HCT116 (cell line): ENCODE measurements around the gene PDGFD. TPM values are rescaled to one million over a fixed set of nuclear protein-coding genes. Genes with fewer than 3 reads are reported as not detected.

Experiments
- ATAC-seq: fragments of 200-7000 bp; cut with Tn5 transposase; 2 replicates; pipeline ENCODE4 v1.9.1; 2020; ENCODE audit warnings: mild to moderate bottlenecking, moderate library complexity
- BruUV-seq: library from RNA; stranded (reverse); fragments of 400-500 nt; replicated peaks from 2 replicates; lab custom pipeline; 2021; lab: Mats Ljungman, UMichigan
- CTCF ChIA-PET: fragments of 300-600 bp; sonication (Branson Sonifier 250); formaldehyde crosslinking; loops from one replicate; lab custom pipeline; 2021; ENCODE audit warnings: antibody characterized with exemption; lab: Charles Lee
- POLR2A ChIA-PET: fragments of 300-600, 350-600 bp; sonication (Branson Sonifier 250); formaldehyde crosslinking; loops from one replicate; lab custom pipeline; 2021; ENCODE audit warnings: antibody characterized with exemption; lab: Charles Lee
- RAD21 ChIA-PET, 2 experiments: fragments of 300-600 bp; sonication (Branson Sonifier 250); formaldehyde crosslinking; loops; one replicate each; lab custom pipeline; 2023; ENCODE audit warnings: low total read pairs in 2 of 2; ENCODE audit not compliant: uncharacterized antibody in 2 of 2, unreplicated experiment in 2 of 2, low non-redundant PET in 1 of 2; lab: Charles Lee
- DNase-seq: peaks from one replicate; pipeline ENCODE4 v3.0.0-alpha.2; 2010; ENCODE audit warnings: low read depth, low spot score
- H2AFZ ChIP-seq: fragments of 200-600 bp; shearing (Covaris generic), sonication (generic); 2 replicates; pipeline ENCODE4 v1.6.1; 2017; ENCODE audit warnings: low read depth, mixed run types, mixed read lengths, antibody characterized with exemption, low read length; ENCODE audit not compliant: poor library complexity, severe bottlenecking
- H3K27ac ChIP-seq: 2 replicates; pipeline ENCODE4 v1.5.1; 2012; ENCODE audit warnings: low read depth, low read length
- H3K27me3 ChIP-seq: fragments of 200-600 bp; sonication (generic); 2 replicates; pipeline ENCODE4 v1.6.1; 2016; ENCODE audit warnings: mixed run types, low read length, mixed read lengths; ENCODE audit not compliant: insufficient read depth
- H3K36me3 ChIP-seq, 2 experiments: fragments of 200-500 bp in 1 of 2; fragments of 200-600 bp in 1 of 2; sonication (Bioruptor generic) in 1 of 2; sonication (generic) in 1 of 2; 2 replicates each; pipeline versions ENCODE4 v1.5.1 to v1.6.1; 2014 to 2016; ENCODE audit warnings: low read length in 2 of 2, inconsistent platforms in 1 of 2, mixed read lengths in 1 of 2, mixed run types in 1 of 2; ENCODE audit not compliant: insufficient read depth in 2 of 2, control insufficient read depth in 1 of 2
- H3K4me1 ChIP-seq, 2 experiments: fragments of 200-600 bp in 1 of 2; sonication (generic) in 1 of 2; 2 replicates each; pipeline versions ENCODE4 v1.5.1 to v1.6.1; 2012 to 2017; ENCODE audit warnings: low read length in 2 of 2, inconsistent platforms in 1 of 2, mild to moderate bottlenecking in 1 of 2, mixed read lengths in 1 of 2, mixed run types in 1 of 2, moderate library complexity in 1 of 2; ENCODE audit not compliant: insufficient read depth in 2 of 2, control insufficient read depth in 1 of 2
- H3K4me2 ChIP-seq: fragments of 200-600 bp; sonication (generic); 2 replicates; pipeline ENCODE4 v1.6.1; 2017; ENCODE audit warnings: mixed run types, low read length, mixed read lengths
- H3K4me3 ChIP-seq, 2 experiments: fragments of 200-600 bp in 1 of 2; sonication (generic) in 1 of 2; replicated peaks in 1 of 2; 2 replicates each; pipeline ENCODE4 v1.5.1; 2011 to 2016; ENCODE audit warnings: low read length in 2 of 2, control low read depth in 1 of 2, low read depth in 1 of 2, mild to moderate bottlenecking in 1 of 2, mixed read lengths in 1 of 2, mixed run types in 1 of 2
- H3K79me2 ChIP-seq: fragments of 200-600 bp; sonication (generic); 2 replicates; pipeline ENCODE4 v1.6.1; 2017; ENCODE audit warnings: mild to moderate bottlenecking, mixed run types, low read length, moderate library complexity, mixed read lengths; ENCODE audit not compliant: insufficient read depth
- H3K9ac ChIP-seq: fragments of 200-600 bp; sonication (generic); 2 replicates; pipeline ENCODE4 v1.6.1; 2016; ENCODE audit warnings: low read length, mixed read lengths
- H3K9me2 ChIP-seq: fragments of 200-600 bp; sonication (generic), shearing (Covaris generic); 2 replicates; pipeline ENCODE4 v1.6.1; 2017; ENCODE audit warnings: mixed run types, mild to moderate bottlenecking, moderate library complexity; ENCODE audit not compliant: insufficient read depth
- H3K9me3 ChIP-seq, 2 experiments: fragments of 200-500 bp in 1 of 2; fragments of 200-600 bp in 1 of 2; sonication (Bioruptor generic) in 1 of 2; sonication (generic) in 1 of 2; 2 replicates each; pipeline ENCODE4 v1.6.1; 2014 to 2017; ENCODE audit warnings: low read length in 2 of 2, mixed read lengths in 2 of 2, inconsistent platforms in 1 of 2, low read depth in 1 of 2, mild to moderate bottlenecking in 1 of 2, mixed run types in 1 of 2, moderate library complexity in 1 of 2; ENCODE audit not compliant: control insufficient read depth in 1 of 2, insufficient read depth in 1 of 2
- H4K20me1 ChIP-seq: fragments of 200-600 bp; sonication (generic), shearing (Covaris generic); 2 replicates; pipeline ENCODE4 v1.6.1; 2017; ENCODE audit warnings: mixed run types, mild to moderate bottlenecking, moderate library complexity; ENCODE audit not compliant: insufficient read depth
- CEBPB ChIP-seq: IDR thresholded peaks from 2 replicates; pipeline ENCODE4 v1.6.1; 2012; ENCODE audit warnings: low read depth
- ELF1 ChIP-seq: IDR thresholded peaks from 2 replicates; pipeline ENCODE4 v1.6.1; 2012; ENCODE audit warnings: low read depth, borderline replicate concordance
- EZH2 ChIP-seq: fragments of 200-600 bp; sonication (generic); IDR thresholded peaks from 2 replicates; pipeline ENCODE4 v1.6.1; 2017; ENCODE audit warnings: antibody characterized with exemption, mixed run types
- EZH2phosphoT487 ChIP-seq: fragments of 200-600 bp; IDR thresholded peaks from 2 replicates; pipeline ENCODE4 v1.6.1; 2018; ENCODE audit warnings: antibody characterized with exemption, borderline replicate concordance
- FOSL1 ChIP-seq: IDR thresholded peaks from 2 replicates; pipeline ENCODE4 v1.6.1; 2012; ENCODE audit warnings: low read depth
- JUND ChIP-seq: IDR thresholded peaks from 2 replicates; pipeline ENCODE4 v1.6.1; 2012
- POLR2A ChIP-seq: IDR thresholded peaks from 2 replicates; pipeline ENCODE4 v1.7.0; 2011; ENCODE audit warnings: borderline replicate concordance; ENCODE audit not compliant: insufficient read depth, insufficient read length; ENCODE audit errors: extremely low read depth
- POLR2AphosphoS5 ChIP-seq: IDR thresholded peaks from 2 replicates; pipeline ENCODE4 v1.6.1; 2011; ENCODE audit warnings: mild to moderate bottlenecking, low read depth, low read length, moderate library complexity
- RAD21 ChIP-seq: IDR thresholded peaks from 2 replicates; pipeline ENCODE4 v1.6.1; 2012; ENCODE audit warnings: low read depth, mild to moderate bottlenecking
- SIN3A ChIP-seq: IDR thresholded peaks from 2 replicates; pipeline ENCODE4 v1.6.1; 2012; ENCODE audit warnings: low read depth
- SP1 ChIP-seq: IDR thresholded peaks from 2 replicates; pipeline ENCODE4 v1.6.1; 2012; ENCODE audit warnings: low read depth
- SRF ChIP-seq: IDR thresholded peaks from 2 replicates; pipeline ENCODE4 v1.6.1; 2012; ENCODE audit warnings: low read depth
- TCF7L2 ChIP-seq: IDR thresholded peaks from 2 replicates; pipeline ENCODE4 v1.7.0; 2011; ENCODE audit warnings: borderline replicate concordance, inconsistent platforms; ENCODE audit not compliant: insufficient read depth, insufficient read length; ENCODE audit errors: extremely low read depth
- YY1 ChIP-seq: IDR thresholded peaks from 2 replicates; pipeline ENCODE4 v1.6.1; 2011; ENCODE audit warnings: low read length, low read depth, moderate library complexity, mild to moderate bottlenecking; ENCODE audit not compliant: insufficient replicate concordance; ENCODE audit errors: extremely low read depth
- ZFX ChIP-seq: fragments of 450-650 bp; IDR thresholded peaks from 2 replicates; pipeline ENCODE4 v1.6.1; 2017
- ZNF274 ChIP-seq: fragments of 200-500 bp; sonication (Bioruptor generic); IDR thresholded peaks from 2 replicates; pipeline ENCODE4 v1.6.1; 2014; ENCODE audit warnings: mild to moderate bottlenecking, low read depth, low read length, inconsistent platforms
- intact Hi-C: fragments of 100-400 bp; cut with micrococcal nuclease; formaldehyde crosslinking; loops from 2 replicates; pipeline ENCODE4 v1.10.0; 2022
- total RNA-seq: library from RNA; stranded (reverse); gene quantifications from one replicate; pipeline ENCODE4 v1.2.1, GENCODE V29; 2021; ENCODE audit not compliant: unreplicated experiment
- TF ChIP-seq, protein P1 (sequence below): IDR thresholded peaks from 2 replicates; pipeline ENCODE4 v1.6.1; 2011; ENCODE audit warnings: mild to moderate bottlenecking, low read length, moderate library complexity; ENCODE audit not compliant: insufficient replicate concordance; ENCODE audit errors: extremely low read depth
- TF ChIP-seq, protein P2 (sequence below): IDR thresholded peaks from 2 replicates; pipeline ENCODE4 v1.6.1; 2012; ENCODE audit warnings: low read depth
- TF ChIP-seq, protein P3 (sequence below): IDR thresholded peaks from 2 replicates; pipeline ENCODE4 v1.6.1; 2012

The PDGFD gene
- total RNA-seq, 1 experiment from 2014 or later, result 0.34 TPM

DNA sequence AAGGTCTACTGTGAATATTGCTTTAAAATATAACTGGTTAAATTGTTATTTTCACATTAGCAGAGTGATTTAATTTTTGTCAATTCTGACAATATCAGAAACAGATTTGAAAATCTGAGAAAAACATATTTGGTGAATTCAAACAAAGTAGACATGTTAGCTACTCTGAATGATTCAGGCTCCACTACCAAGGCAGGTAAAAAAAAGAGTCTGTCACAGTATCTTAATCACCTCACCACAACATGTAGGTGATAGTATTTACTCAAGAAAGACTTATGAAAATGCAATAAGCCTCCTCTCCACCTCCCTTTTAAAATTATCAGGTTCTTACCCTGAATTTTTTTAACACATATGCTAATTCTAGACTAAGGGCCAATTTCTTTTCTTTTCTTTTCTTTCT, 85.0 kb downstream of the PDGFD start:
- Histone ChIP-seq H3K79me2 (no peaks in the 10 kb centered on the region), H3K4me1 (no peaks in the 10 kb centered on the region), H3K9me2 (no peaks in the 10 kb centered on the region), H3K36me3 (no peaks in the 10 kb centered on the region), H3K9me3 (no peaks in the 10 kb centered on the region), H2AFZ (no peak overlapping the region), H3K27ac (no peak overlapping the region), H4K20me1 (no peaks in the 10 kb centered on the region), H3K4me3 (no peak overlapping the region), H3K9ac (no peak overlapping the region), H3K27me3 (no peaks in the 10 kb centered on the region), H3K4me2 (no peak overlapping the region)
- no peak for ATAC-seq
- BruUV-seq, result no TSS peak
- ChIA-PET RAD21 (no interaction called here), CTCF (no interaction called here), POLR2A (no interaction called here)
- intact Hi-C loops, result no loop called here
- DNase-seq, result no peak
- TF ChIP-seq, protein P1, sequence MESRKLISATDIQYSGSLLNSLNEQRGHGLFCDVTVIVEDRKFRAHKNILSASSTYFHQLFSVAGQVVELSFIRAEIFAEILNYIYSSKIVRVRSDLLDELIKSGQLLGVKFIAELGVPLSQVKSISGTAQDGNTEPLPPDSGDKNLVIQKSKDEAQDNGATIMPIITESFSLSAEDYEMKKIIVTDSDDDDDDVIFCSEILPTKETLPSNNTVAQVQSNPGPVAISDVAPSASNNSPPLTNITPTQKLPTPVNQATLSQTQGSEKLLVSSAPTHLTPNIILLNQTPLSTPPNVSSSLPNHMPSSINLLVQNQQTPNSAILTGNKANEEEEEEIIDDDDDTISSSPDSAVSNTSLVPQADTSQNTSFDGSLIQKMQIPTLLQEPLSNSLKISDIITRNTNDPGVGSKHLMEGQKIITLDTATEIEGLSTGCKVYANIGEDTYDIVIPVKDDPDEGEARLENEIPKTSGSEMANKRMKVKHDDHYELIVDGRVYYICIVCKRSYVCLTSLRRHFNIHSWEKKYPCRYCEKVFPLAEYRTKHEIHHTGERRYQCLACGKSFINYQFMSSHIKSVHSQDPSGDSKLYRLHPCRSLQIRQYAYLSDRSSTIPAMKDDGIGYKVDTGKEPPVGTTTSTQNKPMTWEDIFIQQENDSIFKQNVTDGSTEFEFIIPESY, result no peak
- TF ChIP-seq ZNF274 (no peak), SP1 (no peak), SIN3A (no peak), EZH2 (no peak), RAD21 (no peak), ELF1 (no peak), JUND (no peak), SRF (no peak), FOSL1 (no peak), YY1 (no peak), ZFX (no peak), CEBPB (no peak), TCF7L2 (no peak), POLR2AphosphoS5 (no peak), POLR2A (no peak), EZH2phosphoT487 (no peak)
- TF ChIP-seq, protein P2, sequence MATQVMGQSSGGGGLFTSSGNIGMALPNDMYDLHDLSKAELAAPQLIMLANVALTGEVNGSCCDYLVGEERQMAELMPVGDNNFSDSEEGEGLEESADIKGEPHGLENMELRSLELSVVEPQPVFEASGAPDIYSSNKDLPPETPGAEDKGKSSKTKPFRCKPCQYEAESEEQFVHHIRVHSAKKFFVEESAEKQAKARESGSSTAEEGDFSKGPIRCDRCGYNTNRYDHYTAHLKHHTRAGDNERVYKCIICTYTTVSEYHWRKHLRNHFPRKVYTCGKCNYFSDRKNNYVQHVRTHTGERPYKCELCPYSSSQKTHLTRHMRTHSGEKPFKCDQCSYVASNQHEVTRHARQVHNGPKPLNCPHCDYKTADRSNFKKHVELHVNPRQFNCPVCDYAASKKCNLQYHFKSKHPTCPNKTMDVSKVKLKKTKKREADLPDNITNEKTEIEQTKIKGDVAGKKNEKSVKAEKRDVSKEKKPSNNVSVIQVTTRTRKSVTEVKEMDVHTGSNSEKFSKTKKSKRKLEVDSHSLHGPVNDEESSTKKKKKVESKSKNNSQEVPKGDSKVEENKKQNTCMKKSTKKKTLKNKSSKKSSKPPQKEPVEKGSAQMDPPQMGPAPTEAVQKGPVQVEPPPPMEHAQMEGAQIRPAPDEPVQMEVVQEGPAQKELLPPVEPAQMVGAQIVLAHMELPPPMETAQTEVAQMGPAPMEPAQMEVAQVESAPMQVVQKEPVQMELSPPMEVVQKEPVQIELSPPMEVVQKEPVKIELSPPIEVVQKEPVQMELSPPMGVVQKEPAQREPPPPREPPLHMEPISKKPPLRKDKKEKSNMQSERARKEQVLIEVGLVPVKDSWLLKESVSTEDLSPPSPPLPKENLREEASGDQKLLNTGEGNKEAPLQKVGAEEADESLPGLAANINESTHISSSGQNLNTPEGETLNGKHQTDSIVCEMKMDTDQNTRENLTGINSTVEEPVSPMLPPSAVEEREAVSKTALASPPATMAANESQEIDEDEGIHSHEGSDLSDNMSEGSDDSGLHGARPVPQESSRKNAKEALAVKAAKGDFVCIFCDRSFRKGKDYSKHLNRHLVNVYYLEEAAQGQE, result no peak
- TF ChIP-seq, protein P3, sequence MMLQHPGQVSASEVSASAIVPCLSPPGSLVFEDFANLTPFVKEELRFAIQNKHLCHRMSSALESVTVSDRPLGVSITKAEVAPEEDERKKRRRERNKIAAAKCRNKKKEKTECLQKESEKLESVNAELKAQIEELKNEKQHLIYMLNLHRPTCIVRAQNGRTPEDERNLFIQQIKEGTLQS, result no peak
